Fibroblast of skin of abdomen (primary cell): ENCODE measurements around the gene AICDA.

Experiments
- DNase-seq: peaks from one replicate; pipeline ENCODE4 v3.0.0-alpha.2; 2013

Gene AICDA

DNA sequence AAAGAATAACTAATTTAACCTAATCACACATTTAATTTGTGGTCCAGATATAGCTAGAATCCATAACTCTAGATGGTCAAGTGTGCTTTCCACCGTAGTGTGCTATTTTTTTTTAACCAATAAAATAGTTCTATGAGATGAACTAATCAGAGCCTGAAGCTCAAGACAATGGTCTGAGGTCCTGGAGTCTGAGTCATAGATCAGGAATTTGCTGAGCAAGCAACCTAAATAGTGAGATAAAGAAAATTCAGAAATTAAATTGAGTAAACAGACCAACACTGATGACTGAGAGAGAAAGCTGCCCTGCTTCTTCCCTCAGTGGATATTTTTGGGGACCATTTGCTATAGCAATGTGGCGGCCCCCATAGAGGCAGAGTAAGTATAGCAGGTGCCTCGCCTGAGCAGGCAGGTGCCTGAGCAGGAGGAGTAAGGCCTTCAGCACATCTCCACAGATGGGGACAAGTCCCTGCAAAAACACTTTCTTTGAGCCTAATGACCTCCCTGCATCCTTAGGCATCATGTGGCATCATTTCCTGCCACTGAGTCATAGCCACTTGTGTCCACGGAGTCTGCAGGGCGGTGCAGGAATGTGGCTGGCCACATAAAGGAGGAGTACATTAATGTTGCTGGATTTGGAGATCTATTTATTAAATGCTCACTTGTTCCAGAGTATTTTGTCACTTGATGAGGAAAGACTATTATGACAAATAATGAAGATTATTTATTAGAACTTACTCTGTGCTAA lies 58.0 kb downstream of the AICDA start:
- peak; percentile 26 for DNase-seq

DNA sequence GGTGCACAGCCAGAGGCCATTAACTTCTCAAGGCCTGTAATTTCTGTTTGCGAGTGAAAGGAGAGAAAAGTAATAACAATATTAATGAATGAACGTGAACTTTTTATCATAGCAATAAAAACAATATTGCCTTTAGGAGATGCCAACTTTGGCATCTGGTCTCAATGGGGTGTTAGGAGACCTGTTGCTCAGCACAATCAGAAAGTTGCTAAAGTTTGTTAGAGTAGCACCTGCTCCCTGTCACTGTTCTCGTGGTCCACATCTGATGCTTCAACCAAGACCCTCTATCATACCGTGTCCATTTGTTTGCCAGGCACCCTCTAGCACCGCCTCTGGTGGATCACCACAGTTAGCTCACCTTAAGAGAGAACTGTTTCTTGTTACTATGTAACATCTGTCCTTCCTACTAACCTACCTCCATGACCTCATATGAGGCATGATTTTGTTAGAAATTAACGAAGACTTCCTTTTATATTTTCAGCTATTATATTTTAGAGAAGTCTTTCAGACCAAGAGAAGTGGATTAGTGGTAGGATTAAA lies 59.5 kb downstream of the AICDA start:
- DNase-seq = no peak
